CMK (cell line): ENCODE data around the gene VAMP4.

ENCODE experiments used
- DNase-seq: peaks from one replicate; pipeline ENCODE4 v3.0.0-alpha.2; 2010; ENCODE audit warnings: low read depth

The VAMP4 gene

GRCh38 chr1:171741872-171742576, at the start of gene VAMP4:
TSS of gene VAMP4 (minus strand) at chr1:171742065. CDS start at chr1:171738414, 3,651 bp downstream.
- DNase-seq, result peak; percentile 83

GRCh38 chr1:171790318-171790717, 48.5 kb upstream of the VAMP4 start:
- DNase-seq, result no peak

- no peak for DNase-seq
These were observed 46.8 kb upstream of the VAMP4 start for GRCh38 chr1:171788696-171789095.

- no peak for DNase-seq
These were observed 46.0 kb upstream of the VAMP4 start for GRCh38 chr1:171787686-171788480.

GRCh38 chr1:171786534-171786933, 44.7 kb upstream of the VAMP4 start:
- DNase-seq, result no peak

- no peak for DNase-seq
These were observed 43.9 kb upstream of the VAMP4 start for GRCh38 chr1:171785766-171786165.

GRCh38 chr1:171784784-171785183, 42.9 kb upstream of the VAMP4 start:
- DNase-seq, result no peak

- no peak for DNase-seq
These were observed 42.1 kb upstream of the VAMP4 start for GRCh38 chr1:171783816-171784530.

GRCh38 chr1:171781176-171781875, 39.5 kb upstream of the VAMP4 start, which contains the start of gene METTL13:
TSS of gene METTL13 (plus strand) at chr1:171781660. CDS start at chr1:171781968, 308 bp downstream.
- peak; percentile 97 for DNase-seq

GRCh38 chr1:171780583-171781175, 38.8 kb upstream of the VAMP4 start:
- DNase-seq, result peak; percentile 40

GRCh38 chr1:171772312-171772711, 30.4 kb upstream of the VAMP4 start:
- no peak for DNase-seq

GRCh38 chr1:171769754-171770153, 27.9 kb upstream of the VAMP4 start:
- no peak for DNase-seq

GRCh38 chr1:171769171-171769570, 27.3 kb upstream of the VAMP4 start:
- no peak for DNase-seq

- no peak for DNase-seq
These were observed 21.9 kb upstream of the VAMP4 start for GRCh38 chr1:171763764-171764163.

GRCh38 chr1:171762143-171762563, 20.3 kb upstream of the VAMP4 start:
- DNase-seq, result no peak

- no peak for DNase-seq
These were observed 16.1 kb upstream of the VAMP4 start for GRCh38 chr1:171758011-171758410.

- no peak for DNase-seq
These were observed 15.0 kb upstream of the VAMP4 start for GRCh38 chr1:171756856-171757255.

GRCh38 chr1:171754971-171755370, 13.1 kb upstream of the VAMP4 start:
- no peak for DNase-seq

GRCh38 chr1:171754353-171754705, 12.5 kb upstream of the VAMP4 start:
- no peak for DNase-seq

GRCh38 chr1:171753685-171754352, 12.0 kb upstream of the VAMP4 start:
- DNase-seq, result no peak

GRCh38 chr1:171753182-171753581, 11.3 kb upstream of the VAMP4 start:
- no peak for DNase-seq
